HEK293 (cell line): ENCODE measurements around the gene BCAS3.

Experiments used
- BCL11A ChIP-seq: fragments of 450-650 bp; formaldehyde crosslinking; IDR thresholded peaks from 2 replicates; pipeline ENCODE4 v1.5.1; 2016; ENCODE audit warnings: low read depth, missing biosample characterization, missing genetic modification characterization
- REST ChIP-seq: fragments of 450-650 bp; formaldehyde crosslinking; IDR thresholded peaks from 2 replicates; pipeline ENCODE4 v1.5.1; 2016; ENCODE audit warnings: missing biosample characterization, missing genetic modification characterization
- SALL2 ChIP-seq: fragments of 450-650 bp; formaldehyde crosslinking; IDR thresholded peaks from 2 replicates; pipeline ENCODE4 v1.5.0; 2017; ENCODE audit warnings: missing biosample characterization, mild to moderate bottlenecking, missing genetic modification characterization, borderline replicate concordance
- TF ChIP-seq, protein P1 (sequence below): fragments of 450-650 bp; formaldehyde crosslinking; IDR thresholded peaks from 2 replicates; pipeline ENCODE4 v1.5.1; 2016; ENCODE audit warnings: missing biosample characterization, missing genetic modification characterization

DNA sequence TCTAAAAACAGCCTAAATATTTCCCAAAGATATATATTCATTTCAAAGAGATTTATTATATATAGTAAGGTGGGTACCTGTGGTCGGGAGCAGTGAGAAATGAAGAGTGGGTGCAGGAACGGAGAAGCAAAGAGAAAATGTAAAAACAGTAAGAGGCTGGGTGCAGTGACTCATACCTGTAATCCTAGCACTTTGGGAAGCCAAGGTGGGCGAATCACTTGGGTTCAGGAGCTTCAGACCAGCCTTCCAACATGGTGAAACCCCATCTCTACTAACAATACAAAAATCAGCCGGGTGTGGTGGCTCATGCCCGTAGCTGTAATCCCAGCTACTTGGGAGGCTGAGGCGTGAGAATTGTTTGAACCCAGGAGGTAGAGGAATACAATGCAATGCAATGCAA is 257.1 kb downstream of the BCAS3 start:
- TF ChIP-seq BCL11A (tag by site-specific recombination): no peak
- TF ChIP-seq, protein P1, sequence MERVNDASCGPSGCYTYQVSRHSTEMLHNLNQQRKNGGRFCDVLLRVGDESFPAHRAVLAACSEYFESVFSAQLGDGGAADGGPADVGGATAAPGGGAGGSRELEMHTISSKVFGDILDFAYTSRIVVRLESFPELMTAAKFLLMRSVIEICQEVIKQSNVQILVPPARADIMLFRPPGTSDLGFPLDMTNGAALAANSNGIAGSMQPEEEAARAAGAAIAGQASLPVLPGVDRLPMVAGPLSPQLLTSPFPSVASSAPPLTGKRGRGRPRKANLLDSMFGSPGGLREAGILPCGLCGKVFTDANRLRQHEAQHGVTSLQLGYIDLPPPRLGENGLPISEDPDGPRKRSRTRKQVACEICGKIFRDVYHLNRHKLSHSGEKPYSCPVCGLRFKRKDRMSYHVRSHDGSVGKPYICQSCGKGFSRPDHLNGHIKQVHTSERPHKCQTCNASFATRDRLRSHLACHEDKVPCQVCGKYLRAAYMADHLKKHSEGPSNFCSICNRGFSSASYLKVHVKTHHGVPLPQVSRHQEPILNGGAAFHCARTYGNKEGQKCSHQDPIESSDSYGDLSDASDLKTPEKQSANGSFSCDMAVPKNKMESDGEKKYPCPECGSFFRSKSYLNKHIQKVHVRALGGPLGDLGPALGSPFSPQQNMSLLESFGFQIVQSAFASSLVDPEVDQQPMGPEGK (tag by site-specific recombination): no peak
- no peak for TF ChIP-seq SALL2 (tag by site-specific recombination)
- no peak for TF ChIP-seq REST
